Testis (tissue), 2 donors: ENCODE data around the gene KIR2DL1.
"Not testable (repeated sequence)": the region's sequence is repeated elsewhere in the genome, so short reads cannot be mapped to it uniquely, and the experiment has no call there.

Experiments
- CTCF ChIP-seq, 3 experiments: fragments of 450-650 bp in 2 of 3; fragments of 200-600 bp in 1 of 3; sonication (generic) in 1 of 3; IDR thresholded peaks; one replicate each; pipeline ENCODE4 v1.5.1; 2016 to 2019; ENCODE audit warnings: antibody characterized with exemption in 3 of 3, mild to moderate bottlenecking in 2 of 3, moderate library complexity in 1 of 3
- POLR2A ChIP-seq: fragments of 450-650 bp; IDR thresholded peaks from one replicate; pipeline ENCODE4 v1.6.1; 2017; ENCODE audit warnings: antibody characterized with exemption, mild to moderate bottlenecking, moderate library complexity

DNA sequence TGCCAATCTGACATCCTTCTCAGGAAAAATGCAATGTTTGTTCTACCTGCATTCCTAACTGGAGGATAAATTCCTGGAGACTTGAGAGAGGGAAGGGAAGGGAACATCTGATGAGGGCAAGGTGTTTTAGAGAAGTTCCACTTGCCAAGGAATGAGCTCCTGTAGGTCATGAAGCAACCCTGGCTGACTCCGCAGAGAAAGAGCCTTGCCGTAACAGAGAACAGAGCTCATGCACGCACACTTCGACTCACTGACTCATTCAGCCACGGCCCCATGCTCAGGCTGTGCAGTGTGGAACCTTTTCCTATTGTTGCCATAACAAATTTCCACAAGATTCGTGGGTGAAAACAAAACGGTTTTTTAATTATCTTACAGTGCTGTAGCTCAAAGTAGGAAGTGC, 9.3 kb downstream of the KIR2DL1 start:
- TF ChIP-seq CTCF (IDR thresholded peaks at IDR 0.05); POLR2A: not testable (repeated sequence)
